ENCODE data around the gene MAN1B1. TPM values are rescaled to one million over a fixed set of nuclear protein-coding genes. Genes with fewer than 3 reads are reported as not detected.
A peak's percentile ranks its signal among the peaks of the same experiment; 100 is the strongest.

The MAN1B1 gene
- total and polyA plus RNA-seq, 8 donors, result 22.0 to 86.0 (median 28.4) TPM

DNA sequence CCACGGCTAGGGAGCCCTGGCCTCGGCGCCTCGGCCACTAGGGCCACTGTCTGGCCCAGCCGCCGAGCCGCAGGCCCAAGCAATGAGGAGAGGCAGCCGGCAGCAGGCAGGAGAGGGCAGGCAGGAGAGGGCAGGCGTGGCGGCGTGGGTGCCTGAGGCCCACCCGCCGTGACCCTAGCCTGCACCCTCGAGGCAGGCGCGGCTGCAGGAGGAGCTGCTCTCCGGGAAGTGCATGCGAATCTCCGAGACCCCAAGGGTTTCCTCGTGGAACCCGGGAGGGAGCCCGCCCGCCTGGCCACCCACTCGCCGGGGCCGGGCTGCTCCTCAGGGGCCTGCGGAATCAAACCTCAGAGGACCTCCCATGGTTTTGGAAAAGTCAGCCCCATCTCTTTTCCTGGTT lies 61.5 kb downstream of the MAN1B1 start:
- FAIRE-seq (no peak), DNase-seq (peak in 1 of 6 donors; percentile 43), ATAC-seq (no peak)
- no peak for TF ChIP-seq CTCF (IDR thresholded peaks at IDR 0.05)
- Histone ChIP-seq H3K36me3 (no peaks in the 10 kb centered on the region), H3K9me3 (no peaks in the 10 kb centered on the region), H3K4me3 (no peak overlapping the region), H3K27me3 (no peaks in the 10 kb centered on the region), H3K27ac (no peak overlapping the region), H3K4me1 (no peaks in the 10 kb centered on the region)
- intact Hi-C loops (cut with DNase I), result no loop called here
- WGBS, 2 donors, result 69 to 75% methylated on average over 27 of the region's 27 CpGs

DNA sequence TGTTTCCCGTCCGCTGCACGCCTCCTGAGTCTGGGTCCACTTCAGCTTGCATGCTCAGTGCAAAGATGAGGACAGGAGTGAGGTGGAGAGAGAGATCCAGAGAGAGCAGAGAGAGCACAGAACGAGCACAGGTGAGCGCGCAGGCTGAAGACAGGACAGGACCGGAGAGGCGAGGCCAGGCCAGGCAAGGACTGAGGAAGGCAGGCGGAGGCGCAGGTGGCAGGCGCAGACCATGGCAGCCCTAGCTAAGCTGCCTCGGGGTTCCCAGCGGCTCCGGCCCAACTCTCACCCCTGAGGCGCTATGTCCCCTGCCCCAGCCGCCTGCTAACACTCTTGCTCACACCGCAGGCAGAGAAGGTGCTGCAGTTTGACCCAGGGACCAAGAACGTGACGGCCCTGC lies 61.9 kb downstream of the MAN1B1 start:
- intact Hi-C loops (cut with DNase I), result no loop called here
- no peak for ATAC-seq
- TF ChIP-seq CTCF (IDR thresholded peaks at IDR 0.05), result no peak
- whole genome bisulfite sequencing, 2 donors, result 83 to 89% methylated on average over 18 to 19 of the region's 19 CpGs
- H3K27ac ChIP-seq, result no peak overlapping the region
- no peaks in the 10 kb centered on the region for H3K27me3 ChIP-seq
- DNase-seq, result peak in 1 of 6 donors; percentile 60
- H3K4me3 ChIP-seq, result no peak overlapping the region
- no peak for FAIRE-seq
- H3K36me3 ChIP-seq, result no peaks in the 10 kb centered on the region
- no peaks in the 10 kb centered on the region for H3K9me3 ChIP-seq
- H3K4me1 ChIP-seq, result no peaks in the 10 kb centered on the region

DNA sequence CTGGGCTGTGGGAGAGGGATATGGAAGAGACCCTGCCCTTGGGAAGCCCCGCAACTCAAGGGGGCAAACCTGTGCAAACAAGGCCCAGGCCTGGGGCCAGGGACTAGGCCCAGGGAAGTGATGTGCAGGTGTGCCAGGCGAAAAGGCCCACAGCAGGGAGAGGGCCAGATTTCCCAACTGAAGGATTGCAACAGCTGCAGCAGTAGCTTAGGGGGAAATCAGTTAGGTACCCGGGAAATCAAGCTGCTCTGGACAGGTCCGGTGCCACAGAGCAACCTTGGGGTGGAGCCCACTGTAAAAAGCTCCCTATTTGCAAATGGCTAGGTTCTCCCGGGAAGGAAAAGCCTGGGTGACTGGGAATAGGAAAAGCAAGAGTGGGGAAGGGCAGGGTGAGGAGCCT lies 62.6 kb downstream of the MAN1B1 start:
- Histone ChIP-seq H3K27ac (no peak overlapping the region), H3K4me3 (no peak overlapping the region), H3K4me1 (no peaks in the 10 kb centered on the region), H3K9me3 (no peaks in the 10 kb centered on the region), H3K27me3 (no peaks in the 10 kb centered on the region), H3K36me3 (no peaks in the 10 kb centered on the region)
- intact Hi-C loops (cut with DNase I), result no loop called here
- TF ChIP-seq CTCF (IDR thresholded peaks at IDR 0.05), result no peak
- peak in 1 of 6 donors; percentile 51 for DNase-seq
- no peak for FAIRE-seq
- ATAC-seq, result no peak
- WGBS, 2 donors, result 59 to 71% methylated on average over 5 of the region's 5 CpGs

DNA sequence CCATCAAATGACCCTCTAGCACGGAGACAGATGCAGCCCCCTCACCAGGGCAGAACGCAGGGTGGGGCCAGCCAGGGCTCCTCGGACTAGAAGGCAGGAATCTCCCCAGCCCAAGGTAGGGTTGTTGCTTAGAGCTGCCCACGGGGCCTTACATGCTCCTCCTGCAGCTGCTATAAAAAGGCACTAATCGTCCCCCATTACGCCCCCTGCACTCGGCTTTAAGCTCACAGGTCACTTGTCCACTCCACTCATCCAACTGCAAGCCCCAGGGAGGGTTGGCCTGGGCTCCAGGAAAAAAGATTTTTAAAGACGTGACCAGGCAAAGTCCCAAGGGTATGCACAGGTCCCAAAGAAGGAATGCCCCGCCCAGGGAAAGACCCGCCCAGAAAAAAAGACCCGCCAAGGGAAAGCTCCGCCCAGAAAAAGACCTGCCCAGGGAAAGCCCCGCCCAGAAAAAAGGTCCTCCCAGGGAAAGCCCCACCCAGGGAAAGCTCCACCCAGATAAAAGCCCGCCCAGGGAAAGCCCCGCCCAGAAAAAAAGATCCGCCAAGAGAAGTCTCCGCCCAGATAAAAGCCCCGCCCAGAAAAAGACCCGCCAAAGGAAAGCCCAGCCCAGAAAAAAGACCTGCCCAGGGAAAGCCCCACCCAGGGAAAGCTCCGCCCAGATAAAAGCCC lies 63.3 kb downstream of the MAN1B1 start:
- no peaks in the 10 kb centered on the region for H3K4me1 ChIP-seq
- no peak for TF ChIP-seq CTCF (IDR thresholded peaks at IDR 0.05)
- DNase-seq (peak in 1 of 6 donors; percentile 46), ATAC-seq (peak in 3 of 4 donors; percentile 40 to 59 (median 55)), FAIRE-seq (no peak)
- no peak overlapping the region for H3K27ac ChIP-seq
- no peaks in the 10 kb centered on the region for H3K9me3 ChIP-seq
- H3K27me3 ChIP-seq, result no peaks in the 10 kb centered on the region
- 38 to 57% methylated on average over 20 of the region's 20 CpGs for WGBS, 2 donors
- intact Hi-C loops (cut with DNase I), result no loop called here
- no peak overlapping the region for H3K4me3 ChIP-seq
- no peaks in the 10 kb centered on the region for H3K36me3 ChIP-seq

Data from pancreas (tissue), 10 donors.